Measurements from ENCODE around the gene TPST1.

- TF ChIP-seq, protein P1, sequence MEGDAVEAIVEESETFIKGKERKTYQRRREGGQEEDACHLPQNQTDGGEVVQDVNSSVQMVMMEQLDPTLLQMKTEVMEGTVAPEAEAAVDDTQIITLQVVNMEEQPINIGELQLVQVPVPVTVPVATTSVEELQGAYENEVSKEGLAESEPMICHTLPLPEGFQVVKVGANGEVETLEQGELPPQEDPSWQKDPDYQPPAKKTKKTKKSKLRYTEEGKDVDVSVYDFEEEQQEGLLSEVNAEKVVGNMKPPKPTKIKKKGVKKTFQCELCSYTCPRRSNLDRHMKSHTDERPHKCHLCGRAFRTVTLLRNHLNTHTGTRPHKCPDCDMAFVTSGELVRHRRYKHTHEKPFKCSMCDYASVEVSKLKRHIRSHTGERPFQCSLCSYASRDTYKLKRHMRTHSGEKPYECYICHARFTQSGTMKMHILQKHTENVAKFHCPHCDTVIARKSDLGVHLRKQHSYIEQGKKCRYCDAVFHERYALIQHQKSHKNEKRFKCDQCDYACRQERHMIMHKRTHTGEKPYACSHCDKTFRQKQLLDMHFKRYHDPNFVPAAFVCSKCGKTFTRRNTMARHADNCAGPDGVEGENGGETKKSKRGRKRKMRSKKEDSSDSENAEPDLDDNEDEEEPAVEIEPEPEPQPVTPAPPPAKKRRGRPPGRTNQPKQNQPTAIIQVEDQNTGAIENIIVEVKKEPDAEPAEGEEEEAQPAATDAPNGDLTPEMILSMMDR (IDR thresholded peaks at IDR 0.05) = no peak
- no peak for TF ChIP-seq REST (IDR thresholded peaks at IDR 0.05; ENCODE audit: insufficient read depth in 1 of 2, low read depth in 2 of 2, low read length in 1 of 2)
These were observed 50.5 kb downstream of the TPST1 start for GRCh38 chr7:66255534-66256100.
